Mesodermal cell (in vitro differentiated cells): ENCODE data around the gene THSD7A.

Experiments used
- H3K27ac ChIP-seq: 2 replicates; pipeline ENCODE4 v1.7.0; 2013; ENCODE audit warnings: mild to moderate bottlenecking, low read depth, low read length, moderate library complexity; ENCODE audit not compliant: severe bottlenecking
- H3K36me3 ChIP-seq: 2 replicates; pipeline ENCODE4 v1.7.1; 2013; ENCODE audit warnings: mild to moderate bottlenecking, low read length, moderate library complexity; ENCODE audit not compliant: control insufficient read depth, insufficient read depth
- H3K4me1 ChIP-seq: one replicate; pipeline ENCODE4 v1.7.1; 2013; ENCODE audit warnings: mild to moderate bottlenecking, low read length; ENCODE audit not compliant: insufficient read depth, control insufficient read depth, poor library complexity, severe bottlenecking
- H3K4me3 ChIP-seq: 2 replicates; pipeline ENCODE4 v1.7.0; 2013; ENCODE audit warnings: low read length, control low read depth, mild to moderate bottlenecking; ENCODE audit not compliant: insufficient read depth, poor library complexity, severe bottlenecking; ENCODE audit errors: extremely low read depth
- H3K9me3 ChIP-seq: 2 replicates; pipeline ENCODE4 v1.7.1; 2013; ENCODE audit warnings: mild to moderate bottlenecking, low read length, moderate library complexity; ENCODE audit not compliant: control insufficient read depth
- WGBS, 2 experiments: methylation state at CpG; one replicate each; pipeline ENCODE4 v1.1.5; 2013; ENCODE audit warnings: missing lambda C conversion rate in 2 of 2; ENCODE audit not compliant: insufficient coverage in 2 of 2; 5-methylcytosine and 5-hydroxymethylcytosine counted together

THSD7A gene

DNA sequence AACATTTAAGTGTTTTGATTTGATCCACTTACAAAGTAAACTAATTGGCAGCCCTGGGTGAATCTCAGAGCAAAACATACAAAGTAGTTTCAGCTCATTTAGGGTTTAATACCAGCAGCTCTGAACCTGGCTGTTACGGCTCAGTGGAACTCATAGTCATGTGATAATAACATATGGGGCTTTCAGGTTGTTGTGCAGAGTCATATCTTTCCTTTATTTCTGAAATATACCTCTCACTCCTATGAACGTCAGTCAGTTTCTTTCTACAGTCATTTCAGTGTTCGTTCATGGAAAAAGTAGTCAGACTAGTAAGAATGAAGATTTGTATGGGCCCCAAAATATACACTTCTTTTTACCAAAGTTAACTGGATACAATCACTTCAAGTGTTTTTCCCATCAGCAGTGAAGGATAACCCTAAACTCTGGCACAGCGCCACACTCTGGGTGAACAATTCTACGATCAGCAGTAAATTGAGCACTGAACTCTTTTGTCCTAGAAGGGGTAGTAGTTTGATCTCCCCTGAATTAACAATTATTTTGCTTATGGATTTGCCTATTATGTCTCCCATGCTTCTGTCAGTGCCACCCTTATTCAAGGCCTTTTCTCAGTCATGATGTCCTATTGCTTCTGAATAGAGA lies 218.6 kb downstream of the THSD7A start:
- WGBS, 2 experiments = no CpG with 5 or more reads among the region's 5 CpGs
- Histone ChIP-seq H3K4me1 (no peaks in the 10 kb centered on the region), H3K9me3 (no peaks in the 10 kb centered on the region), H3K27ac (no peak overlapping the region), H3K36me3 (no peaks in the 10 kb centered on the region), H3K4me3 (no peak overlapping the region)

DNA sequence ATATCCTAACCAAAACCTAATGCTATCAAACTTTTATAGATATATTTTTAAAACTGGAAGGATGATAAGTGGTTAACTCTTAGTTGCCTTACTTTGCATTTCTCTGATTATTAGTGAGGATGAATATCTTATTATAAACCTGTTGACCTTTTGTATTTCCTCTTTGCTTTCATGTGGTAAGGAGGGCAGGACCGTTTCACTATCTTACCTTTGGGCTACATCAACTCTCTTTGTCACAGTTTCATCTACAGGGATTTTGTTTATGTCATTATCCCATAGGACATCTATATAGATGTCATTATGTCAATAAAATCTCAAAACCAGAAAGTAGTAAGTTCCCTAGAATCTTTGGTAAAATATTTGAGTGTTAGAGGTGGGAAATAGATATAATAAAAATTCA lies 219.3 kb downstream of the THSD7A start:
- H3K27ac ChIP-seq = no peak overlapping the region
- H3K9me3 ChIP-seq = no peaks in the 10 kb centered on the region
- H3K4me1 ChIP-seq = no peaks in the 10 kb centered on the region
- H3K4me3 ChIP-seq = no peak overlapping the region
- no peaks in the 10 kb centered on the region for H3K36me3 ChIP-seq
- no CpG with 5 or more reads among the region's 1 CpG for WGBS, 2 experiments

DNA sequence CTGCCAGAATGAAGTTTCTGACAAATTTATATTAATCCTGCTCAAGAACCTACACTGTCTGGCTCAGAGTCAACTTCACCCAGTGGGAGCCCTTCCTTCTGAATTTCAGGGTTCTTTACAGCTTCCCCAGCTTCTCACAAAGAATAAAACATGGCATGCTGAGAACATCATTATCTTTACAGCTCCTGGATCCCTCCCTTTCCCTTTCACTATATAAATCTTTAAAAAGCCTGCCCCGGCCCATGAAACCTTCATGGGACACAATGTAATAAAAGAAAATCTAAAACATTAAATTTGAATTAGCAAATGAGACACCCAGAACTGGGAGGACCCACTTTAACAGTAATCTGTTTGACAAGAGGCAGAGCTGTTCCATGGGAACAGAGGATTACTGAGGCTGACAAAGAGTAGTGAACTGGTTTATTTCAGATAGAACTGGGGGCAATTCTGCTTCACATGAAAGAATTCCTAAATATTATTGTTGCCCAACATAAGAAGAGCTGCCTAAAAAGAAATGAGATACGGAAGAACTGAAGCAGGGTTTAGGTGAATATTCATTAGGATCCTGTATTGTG lies 222.8 kb downstream of the THSD7A start:
- no peaks in the 10 kb centered on the region for H3K36me3 ChIP-seq
- no peaks in the 10 kb centered on the region for H3K9me3 ChIP-seq
- no peaks in the 10 kb centered on the region for H3K4me1 ChIP-seq
- H3K4me3 ChIP-seq = no peak overlapping the region
- no peak overlapping the region for H3K27ac ChIP-seq
- WGBS, 2 experiments = no CpG with 5 or more reads among the region's 2 CpGs

DNA sequence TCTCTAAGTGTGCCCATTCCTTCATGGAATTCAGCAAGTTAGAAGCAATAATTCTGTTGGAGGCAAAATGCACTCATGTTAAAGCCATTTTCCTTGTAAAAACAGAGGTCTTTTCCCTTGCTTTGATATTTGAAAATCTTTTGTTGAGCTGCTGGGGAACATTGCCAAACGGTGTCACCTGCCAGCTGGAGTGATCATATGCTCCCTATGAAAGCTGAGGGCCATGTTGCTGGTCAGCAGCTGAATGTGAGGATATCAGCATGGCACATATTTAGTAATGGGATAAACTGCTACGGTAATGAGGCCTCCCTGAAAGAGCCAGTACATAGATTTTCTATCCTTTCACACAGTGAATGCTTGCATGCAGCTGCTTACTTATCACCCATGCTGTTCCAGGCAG lies 224.3 kb downstream of the THSD7A start:
- H3K36me3 ChIP-seq = no peaks in the 10 kb centered on the region
- WGBS, 2 experiments = 14 to 38% methylated on average over 1 of the region's 2 CpGs
- no peak overlapping the region for H3K4me3 ChIP-seq
- H3K27ac ChIP-seq = no peak overlapping the region
- no peaks in the 10 kb centered on the region for H3K4me1 ChIP-seq
- H3K9me3 ChIP-seq = no peaks in the 10 kb centered on the region

DNA sequence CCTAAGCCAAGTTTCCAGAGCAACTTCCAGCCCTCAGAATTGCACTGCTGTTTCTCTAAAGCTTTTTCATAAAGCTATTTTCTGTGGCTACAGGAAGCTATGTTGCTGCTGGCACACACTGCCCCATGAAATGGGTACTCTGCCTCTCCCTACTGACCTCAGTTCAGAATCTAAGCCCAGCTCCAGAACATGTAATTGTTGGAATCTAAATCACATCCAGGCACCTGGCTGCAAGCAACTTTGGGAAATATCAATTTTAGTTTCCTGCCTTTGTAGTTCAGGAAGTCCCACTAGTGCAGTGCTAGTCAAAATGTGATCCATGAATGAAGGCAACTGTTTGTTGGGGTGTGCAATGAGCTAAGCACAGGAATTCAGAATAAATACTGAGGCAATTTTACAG lies 226.2 kb downstream of the THSD7A start:
- peak overlapping the region; percentile 26 for H3K27ac ChIP-seq
- no peaks in the 10 kb centered on the region for H3K9me3 ChIP-seq
- H3K4me3 ChIP-seq = no peak overlapping the region
- no peaks in the 10 kb centered on the region for H3K4me1 ChIP-seq
- no peaks in the 10 kb centered on the region for H3K36me3 ChIP-seq

DNA sequence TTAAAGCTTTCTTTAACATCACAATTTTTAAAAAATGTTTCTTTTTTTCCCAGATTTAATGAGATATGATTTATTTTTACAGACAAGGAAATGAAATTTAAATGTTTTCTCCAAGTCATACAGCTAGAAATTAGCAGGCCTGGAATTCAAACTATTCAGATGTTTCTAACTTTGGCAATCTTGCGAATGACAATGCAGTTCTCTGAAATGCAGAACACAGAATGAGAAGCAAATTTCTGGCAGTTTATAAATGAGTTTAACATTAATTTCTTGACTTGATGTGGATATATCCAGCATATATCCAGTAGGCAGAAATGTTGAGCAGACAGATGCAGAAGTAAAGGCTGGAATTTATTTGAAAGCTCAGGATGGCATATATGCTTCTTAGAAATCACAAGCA lies 227.5 kb downstream of the THSD7A start:
- Histone ChIP-seq H3K4me3 (no peak overlapping the region), H3K27ac (no peak overlapping the region), H3K9me3 (no peaks in the 10 kb centered on the region), H3K36me3 (no peaks in the 10 kb centered on the region), H3K4me1 (no peaks in the 10 kb centered on the region)
- WGBS, 2 experiments = 100% methylated on average over 1 of the region's 1 CpG; no CpG with 5 or more reads in 1 of the 2 experiments

DNA sequence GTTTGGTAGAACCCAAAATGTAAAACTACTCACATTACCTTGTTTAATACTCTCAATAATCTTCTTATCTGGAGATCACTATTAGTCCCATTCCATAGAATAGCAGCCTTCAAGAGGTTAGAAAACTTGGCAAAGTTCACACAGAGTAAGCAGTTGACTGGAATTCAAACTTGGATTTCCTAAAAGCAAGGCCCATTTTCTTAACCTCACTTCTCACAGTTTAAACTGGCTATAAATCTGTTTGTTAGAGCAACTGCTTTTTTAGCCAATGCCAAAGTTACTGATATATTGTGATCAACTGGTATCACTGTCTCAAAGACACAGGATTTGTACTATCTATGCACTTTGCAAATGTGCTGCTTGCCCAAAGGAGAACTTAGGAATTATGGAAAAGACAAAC lies 230.2 kb downstream of the THSD7A start:
- no peak overlapping the region for H3K27ac ChIP-seq
- no peak overlapping the region for H3K4me3 ChIP-seq
- no peaks in the 10 kb centered on the region for H3K9me3 ChIP-seq
- H3K4me1 ChIP-seq = no peaks in the 10 kb centered on the region
- H3K36me3 ChIP-seq = no peaks in the 10 kb centered on the region

DNA sequence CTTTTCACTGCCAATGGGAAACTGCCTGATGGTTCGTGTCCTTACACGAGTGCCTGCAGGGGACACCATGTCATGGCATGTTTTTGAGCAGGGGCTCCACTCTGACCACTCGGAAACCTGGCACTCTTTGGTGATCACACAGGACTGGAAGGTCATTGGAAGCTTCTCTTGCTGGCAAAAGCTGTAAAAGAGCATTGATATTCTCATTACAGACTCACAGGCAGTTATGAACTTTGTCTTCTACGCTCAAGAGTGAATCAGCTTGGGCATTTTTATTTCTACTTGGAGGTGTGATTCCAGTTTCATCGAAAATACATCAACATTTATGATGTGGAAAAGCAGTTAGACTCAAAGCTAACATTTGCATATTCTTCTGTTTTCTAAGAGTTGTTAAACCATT lies 238.7 kb downstream of the THSD7A start:
- Histone ChIP-seq H3K4me3 (no peak overlapping the region), H3K4me1 (no peaks in the 10 kb centered on the region), H3K36me3 (no peaks in the 10 kb centered on the region), H3K9me3 (no peaks in the 10 kb centered on the region), H3K27ac (no peak overlapping the region)
- WGBS, 2 experiments = 94 to 98% methylated on average over 3 to 4 of the region's 5 CpGs

DNA sequence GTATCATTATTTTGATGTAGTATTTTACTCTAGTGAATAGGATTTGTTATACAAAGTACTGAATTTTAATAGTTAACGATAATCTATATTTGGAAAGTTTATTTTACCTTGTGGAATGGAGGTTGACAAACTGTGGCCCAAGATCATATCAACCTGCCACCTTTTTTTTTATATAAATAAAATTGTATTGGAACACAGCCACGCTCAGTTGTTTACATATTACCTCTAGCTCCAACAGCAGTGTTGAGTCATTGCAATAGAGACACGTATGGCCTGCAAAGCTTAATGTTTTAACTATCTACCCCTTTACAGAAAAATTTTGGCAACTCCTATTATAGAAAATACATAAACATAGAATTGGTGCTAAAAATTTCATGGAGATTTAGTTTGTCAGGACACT lies 239.3 kb downstream of the THSD7A start:
- Histone ChIP-seq H3K4me1 (no peaks in the 10 kb centered on the region), H3K36me3 (no peaks in the 10 kb centered on the region), H3K27ac (no peak overlapping the region), H3K4me3 (no peak overlapping the region), H3K9me3 (no peaks in the 10 kb centered on the region)
- 100% methylated on average over 2 of the region's 3 CpGs; no CpG with 5 or more reads in 1 of the 2 experiments for WGBS, 2 experiments

DNA sequence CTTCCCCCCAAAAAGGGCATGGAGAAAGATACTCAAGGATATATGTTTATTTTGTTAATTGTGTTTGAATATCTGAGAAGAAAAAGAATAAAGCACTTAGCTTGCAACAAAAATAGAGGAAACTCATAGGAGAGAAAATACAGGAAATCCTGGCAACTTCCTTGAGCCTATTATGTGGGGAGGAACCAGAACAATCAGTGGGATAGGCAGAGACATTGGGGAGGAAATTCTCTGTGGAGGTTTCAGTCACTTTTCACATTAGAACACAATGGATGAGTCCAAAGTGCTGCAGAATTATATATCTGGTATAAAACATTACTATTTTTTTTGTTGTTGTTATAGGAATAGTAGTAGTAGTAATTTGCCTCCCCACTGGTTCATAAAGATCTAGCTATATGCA lies 240.1 kb downstream of the THSD7A start:
- no peaks in the 10 kb centered on the region for H3K4me1 ChIP-seq
- H3K9me3 ChIP-seq = no peaks in the 10 kb centered on the region
- H3K4me3 ChIP-seq = no peak overlapping the region
- no peaks in the 10 kb centered on the region for H3K36me3 ChIP-seq
- no peak overlapping the region for H3K27ac ChIP-seq

DNA sequence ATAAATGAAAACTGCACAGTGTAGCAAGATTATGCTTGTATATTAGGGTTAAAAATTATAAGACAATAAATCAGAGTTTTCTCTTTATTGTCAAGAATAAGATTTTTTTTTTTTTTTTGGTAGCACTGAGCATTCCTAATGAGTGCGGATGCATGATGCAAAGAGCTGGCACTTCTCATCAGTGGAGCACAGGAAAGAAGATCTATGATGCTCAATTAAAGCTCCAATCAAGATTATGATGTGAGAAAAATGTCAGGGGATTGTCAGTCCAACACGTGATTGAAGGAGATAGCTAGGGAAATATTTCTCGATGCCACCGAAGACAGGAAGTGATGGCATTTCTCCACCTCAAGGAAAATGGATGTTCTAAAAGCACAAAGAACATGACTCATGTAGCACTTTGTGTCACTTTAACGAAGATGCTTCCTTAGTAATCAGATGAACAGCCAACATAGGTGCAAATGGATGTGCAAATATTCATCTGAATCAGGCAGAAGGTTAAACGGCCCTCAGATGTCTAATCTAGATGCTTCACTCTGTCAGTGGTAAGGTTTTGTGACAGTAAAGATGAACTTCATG lies 240.9 kb downstream of the THSD7A start:
- Histone ChIP-seq H3K4me3 (no peak overlapping the region), H3K36me3 (no peaks in the 10 kb centered on the region), H3K4me1 (no peaks in the 10 kb centered on the region), H3K27ac (no peak overlapping the region), H3K9me3 (no peaks in the 10 kb centered on the region)
- WGBS, 2 experiments = 88 to 100% methylated on average over 4 to 5 of the region's 6 CpGs
